HepG2 (cell line): ENCODE results near the gene PIK3CB. TPM values are rescaled to one million over a fixed set of nuclear protein-coding genes. Genes with fewer than 3 reads are reported as not detected.

Source experiments
- BCL6 ChIP-seq: IDR thresholded peaks from 2 replicates; pipeline ENCODE4 v1.6.1; 2016; ENCODE audit warnings: missing genetic modification reagents, missing compliant biosample characterization
- CTCF ChIP-seq: sonication (generic); formaldehyde crosslinking; IDR thresholded peaks from 2 replicates; pipeline ENCODE4 v1.5.0; 2020; ENCODE audit warnings: mild to moderate bottlenecking, missing genetic modification reagents, moderate library complexity
- FOSL2 ChIP-seq: sonication (generic); formaldehyde crosslinking; IDR thresholded peaks from 2 replicates; pipeline ENCODE4 v1.4.0; 2020; ENCODE audit warnings: missing genetic modification reagents
- FOXA3 ChIP-seq: IDR thresholded peaks from 2 replicates; pipeline ENCODE4 v1.6.1; 2016; ENCODE audit warnings: missing genetic modification reagents, missing compliant biosample characterization
- LRRFIP1 ChIP-seq: sonication (generic); formaldehyde crosslinking; conservative IDR thresholded peaks from 2 replicates; pipeline ENCODE4 v1.4.0; 2020; ENCODE audit warnings: missing genetic modification reagents
- NFE2L2 ChIP-seq: fragments of 150-350 bp; IDR thresholded peaks from 2 replicates; pipeline ENCODE4 v1.6.1; 2014; ENCODE audit warnings: low read length
- NFRKB ChIP-seq: fragments of 450-650 bp; IDR thresholded peaks from 2 replicates; pipeline ENCODE4 v1.6.1; 2017
- SAP130 ChIP-seq: IDR thresholded peaks from 2 replicates; pipeline ENCODE4 v1.6.1; 2016; ENCODE audit warnings: low read depth
- TBX3 ChIP-seq: fragments of 450-650 bp; IDR thresholded peaks from 2 replicates; pipeline ENCODE4 v1.6.1; 2017; ENCODE audit warnings: antibody characterized with exemption, mild to moderate bottlenecking, inconsistent platforms, borderline replicate concordance
- TEAD3 ChIP-seq: optimal IDR thresholded peaks from 2 replicates; pipeline ENCODE3; 2016; ENCODE audit warnings: borderline replicate concordance
- ZBTB26 ChIP-seq: IDR thresholded peaks from 2 replicates; pipeline ENCODE4 v1.6.1; 2016; ENCODE audit warnings: missing compliant biosample characterization, missing genetic modification reagents, borderline replicate concordance
- ZFP37 ChIP-seq: sonication (generic); formaldehyde crosslinking; IDR thresholded peaks from 2 replicates; pipeline ENCODE4 v1.4.0; 2020; ENCODE audit warnings: missing genetic modification reagents, borderline replicate concordance
- ZNF180 ChIP-seq: sonication (generic); formaldehyde crosslinking; IDR thresholded peaks from 2 replicates; pipeline ENCODE4 v1.4.0; 2020; ENCODE audit warnings: low read depth, missing genetic modification reagents, borderline replicate concordance
- ZNF333 ChIP-seq: sonication (generic); formaldehyde crosslinking; IDR thresholded peaks from 2 replicates; pipeline ENCODE4 v1.4.0; 2020; ENCODE audit warnings: mild to moderate bottlenecking, missing genetic modification reagents, borderline replicate concordance
- ZNF550 ChIP-seq: sonication (generic); formaldehyde crosslinking; IDR thresholded peaks from 2 replicates; pipeline ENCODE4 v1.4.0; 2020; ENCODE audit warnings: mild to moderate bottlenecking, missing genetic modification reagents, borderline replicate concordance
- polyA plus RNA-seq, 8 experiments: library from polyadenylated mRNA; depleted of rRNA in 3 of 8; stranded (reverse) in 7 of 8; unstranded in 1 of 8; fragments of >200 nt; fragmentation: Illumina TruSeq in 4 of 8; extraction: Trizol in 4 of 8; gene quantifications; 2 replicates each; pipeline versions ENCODE4 v1.2.1 to v1.2.3, GENCODE V29; 2011 to 2016; ENCODE audit warnings: low read depth in 4 of 8, missing spikeins in 1 of 8, mixed read lengths in 1 of 8; ENCODE audit not compliant: insufficient read depth in 1 of 8
- total RNA-seq, 5 experiments: library from RNA; depleted of rRNA; stranded (reverse); fragments of >200 nt; fragmentation: Illumina TruSeq; extraction: Trizol; gene quantifications; 2 replicates each; pipeline ENCODE4 v1.2.3, GENCODE V29; 2016; ENCODE audit warnings: low read depth in 1 of 5
- TF ChIP-seq, protein P1 (sequence below), 2 experiments: sonication (generic) in 1 of 2; formaldehyde crosslinking in 1 of 2; IDR thresholded peaks; 2 replicates each; pipeline versions ENCODE4 v1.4.0 to v1.6.1; 2016 to 2020; ENCODE audit warnings: borderline replicate concordance in 1 of 2, low read depth in 1 of 2, mild to moderate bottlenecking in 1 of 2, missing genetic modification reagents in 1 of 2
- TF ChIP-seq, protein P2 (sequence below), 2 experiments: fragments of 450-650 bp in 1 of 2; sonication (generic) in 1 of 2; formaldehyde crosslinking; IDR thresholded peaks; 2 replicates each; pipeline versions ENCODE4 v1.5.0 to v1.8.0; 2020 to 2022; ENCODE audit warnings: mild to moderate bottlenecking in 1 of 2, missing genetic modification reagents in 1 of 2

PIK3CB gene
- total and polyA plus RNA-seq, 2 of the 13 experiments (the other 11 are each of a cell fraction or from before 2014, with no cell fraction given): 6.6 to 18.7 TPM

- TF ChIP-seq, protein P1, sequence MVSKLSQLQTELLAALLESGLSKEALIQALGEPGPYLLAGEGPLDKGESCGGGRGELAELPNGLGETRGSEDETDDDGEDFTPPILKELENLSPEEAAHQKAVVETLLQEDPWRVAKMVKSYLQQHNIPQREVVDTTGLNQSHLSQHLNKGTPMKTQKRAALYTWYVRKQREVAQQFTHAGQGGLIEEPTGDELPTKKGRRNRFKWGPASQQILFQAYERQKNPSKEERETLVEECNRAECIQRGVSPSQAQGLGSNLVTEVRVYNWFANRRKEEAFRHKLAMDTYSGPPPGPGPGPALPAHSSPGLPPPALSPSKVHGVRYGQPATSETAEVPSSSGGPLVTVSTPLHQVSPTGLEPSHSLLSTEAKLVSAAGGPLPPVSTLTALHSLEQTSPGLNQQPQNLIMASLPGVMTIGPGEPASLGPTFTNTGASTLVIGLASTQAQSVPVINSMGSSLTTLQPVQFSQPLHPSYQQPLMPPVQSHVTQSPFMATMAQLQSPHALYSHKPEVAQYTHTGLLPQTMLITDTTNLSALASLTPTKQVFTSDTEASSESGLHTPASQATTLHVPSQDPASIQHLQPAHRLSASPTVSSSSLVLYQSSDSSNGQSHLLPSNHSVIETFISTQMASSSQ (IDR thresholded peaks at IDR 0.05; ENCODE audit: low read depth): no peak
- TF ChIP-seq, protein P1 (CRISPR knock-in tag; IDR thresholded peaks at IDR 0.05; ENCODE audit: borderline replicate concordance): no peak
- TF ChIP-seq, protein P2, sequence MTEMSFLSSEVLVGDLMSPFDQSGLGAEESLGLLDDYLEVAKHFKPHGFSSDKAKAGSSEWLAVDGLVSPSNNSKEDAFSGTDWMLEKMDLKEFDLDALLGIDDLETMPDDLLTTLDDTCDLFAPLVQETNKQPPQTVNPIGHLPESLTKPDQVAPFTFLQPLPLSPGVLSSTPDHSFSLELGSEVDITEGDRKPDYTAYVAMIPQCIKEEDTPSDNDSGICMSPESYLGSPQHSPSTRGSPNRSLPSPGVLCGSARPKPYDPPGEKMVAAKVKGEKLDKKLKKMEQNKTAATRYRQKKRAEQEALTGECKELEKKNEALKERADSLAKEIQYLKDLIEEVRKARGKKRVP (CRISPR knock-in tag; IDR thresholded peaks at IDR 0.05): 0 out of 4 replicates have a peak, but pooled peaks of 1 of the 2 experiments have one; percentile 20
- TF ChIP-seq TBX3 (0 out of 2 replicates have a peak, but pooled peaks have one; percentile 23), ZNF333 (no peak), NFRKB (no peak), FOXA3 (CRISPR knock-in tag) (peak; percentile 64), BCL6 (CRISPR knock-in tag) (peak; percentile 53), TEAD3 (peak; percentile 40), ZFP37 (CRISPR knock-in tag) (no peak), FOSL2 (peak; percentile 90), ZNF550 (CRISPR knock-in tag) (no peak), CTCF (CRISPR knock-in tag) (0 out of 2 replicates have a peak, but pooled peaks have one; percentile 9), ZNF180 (CRISPR knock-in tag) (no peak), ZBTB26 (CRISPR knock-in tag) (0 out of 2 replicates have a peak, but pooled peaks have one; percentile 42), NFE2L2 (no peak), LRRFIP1 (CRISPR knock-in tag) (no peak), SAP130 (CRISPR knock-in tag) (peak; percentile 64)
These were observed 60.0 kb downstream of the PIK3CB start (continued) for GRCh38 chr3:138774529-138775253.
